Body of pancreas (tissue), 4 donors: ENCODE data around the gene MEN1.

Experiments
- POLR2A ChIP-seq, 3 donors: fragments of 450-650 bp; IDR thresholded peaks; one replicate each; pipeline ENCODE4 v1.6.1; 2016; ENCODE audit warnings: antibody characterized with exemption in 3 of 3, mild to moderate bottlenecking in 2 of 3
- TF ChIP-seq, protein P1 (sequence below), 7 experiments: fragments of 450-650 bp in 4 of 7; fragments of 200-600 bp in 3 of 7; sonication (generic) in 3 of 7; IDR thresholded peaks; one replicate each; pipeline ENCODE4 v1.5.1; 2016 to 2019; ENCODE audit warnings: antibody characterized with exemption in 7 of 7

GRCh38 chr11:64804346-64805210 lies 5.8 kb downstream of the MEN1 start:
- TF ChIP-seq, protein P1, sequence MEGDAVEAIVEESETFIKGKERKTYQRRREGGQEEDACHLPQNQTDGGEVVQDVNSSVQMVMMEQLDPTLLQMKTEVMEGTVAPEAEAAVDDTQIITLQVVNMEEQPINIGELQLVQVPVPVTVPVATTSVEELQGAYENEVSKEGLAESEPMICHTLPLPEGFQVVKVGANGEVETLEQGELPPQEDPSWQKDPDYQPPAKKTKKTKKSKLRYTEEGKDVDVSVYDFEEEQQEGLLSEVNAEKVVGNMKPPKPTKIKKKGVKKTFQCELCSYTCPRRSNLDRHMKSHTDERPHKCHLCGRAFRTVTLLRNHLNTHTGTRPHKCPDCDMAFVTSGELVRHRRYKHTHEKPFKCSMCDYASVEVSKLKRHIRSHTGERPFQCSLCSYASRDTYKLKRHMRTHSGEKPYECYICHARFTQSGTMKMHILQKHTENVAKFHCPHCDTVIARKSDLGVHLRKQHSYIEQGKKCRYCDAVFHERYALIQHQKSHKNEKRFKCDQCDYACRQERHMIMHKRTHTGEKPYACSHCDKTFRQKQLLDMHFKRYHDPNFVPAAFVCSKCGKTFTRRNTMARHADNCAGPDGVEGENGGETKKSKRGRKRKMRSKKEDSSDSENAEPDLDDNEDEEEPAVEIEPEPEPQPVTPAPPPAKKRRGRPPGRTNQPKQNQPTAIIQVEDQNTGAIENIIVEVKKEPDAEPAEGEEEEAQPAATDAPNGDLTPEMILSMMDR (IDR thresholded peaks at IDR 0.05): no peak
- TF ChIP-seq POLR2A (IDR thresholded peaks at IDR 0.05): no peak
